ENCODE measurements around the gene MTAP.

DNA sequence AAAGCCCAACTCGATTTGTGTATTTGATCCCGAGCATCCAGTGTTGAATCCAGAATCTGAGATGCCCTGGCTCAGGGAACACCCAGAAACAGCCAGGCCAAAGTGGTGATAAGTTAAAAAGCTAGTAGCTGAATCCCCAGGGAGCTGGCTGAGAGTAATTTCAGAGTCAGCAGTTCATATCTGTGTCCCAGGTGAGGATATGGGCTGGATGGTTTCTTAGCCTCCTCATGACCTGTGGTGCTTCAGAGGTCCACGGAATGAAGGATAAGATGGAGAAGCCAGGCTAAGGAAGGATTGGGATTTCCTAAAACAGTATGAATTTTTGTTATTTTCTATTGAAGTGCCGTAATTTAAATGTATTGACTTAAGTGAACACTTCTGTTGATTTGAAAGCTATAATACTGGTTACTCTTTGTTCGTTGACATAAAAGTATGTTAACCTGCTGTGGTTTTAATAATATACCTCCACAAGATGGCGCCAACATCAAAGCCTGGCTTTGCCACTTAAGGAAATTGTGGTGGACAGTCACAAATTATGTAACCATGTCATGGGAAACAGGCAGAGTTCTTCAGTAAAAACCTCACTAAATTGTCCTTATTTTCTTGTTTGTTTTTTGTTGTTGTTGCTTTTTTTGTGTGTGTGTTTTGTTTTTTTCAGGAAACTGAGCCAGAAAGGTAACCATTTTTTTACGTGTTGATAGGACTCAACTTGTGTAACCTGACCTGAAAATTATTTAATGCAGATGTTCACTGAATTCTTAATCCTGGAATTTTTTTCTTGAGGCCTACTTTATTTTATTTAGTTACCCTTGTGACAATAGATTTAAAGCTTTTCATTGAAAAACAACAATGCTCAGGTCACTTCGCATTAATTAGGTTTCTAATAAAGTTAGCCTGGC is 11.4 kb downstream of the MTAP start:
- TF ChIP-seq POLR2AphosphoS5 (IDR thresholded peaks at IDR 0.05; ENCODE audit: low read depth, low read length), result no peak
- TF ChIP-seq, protein P1, sequence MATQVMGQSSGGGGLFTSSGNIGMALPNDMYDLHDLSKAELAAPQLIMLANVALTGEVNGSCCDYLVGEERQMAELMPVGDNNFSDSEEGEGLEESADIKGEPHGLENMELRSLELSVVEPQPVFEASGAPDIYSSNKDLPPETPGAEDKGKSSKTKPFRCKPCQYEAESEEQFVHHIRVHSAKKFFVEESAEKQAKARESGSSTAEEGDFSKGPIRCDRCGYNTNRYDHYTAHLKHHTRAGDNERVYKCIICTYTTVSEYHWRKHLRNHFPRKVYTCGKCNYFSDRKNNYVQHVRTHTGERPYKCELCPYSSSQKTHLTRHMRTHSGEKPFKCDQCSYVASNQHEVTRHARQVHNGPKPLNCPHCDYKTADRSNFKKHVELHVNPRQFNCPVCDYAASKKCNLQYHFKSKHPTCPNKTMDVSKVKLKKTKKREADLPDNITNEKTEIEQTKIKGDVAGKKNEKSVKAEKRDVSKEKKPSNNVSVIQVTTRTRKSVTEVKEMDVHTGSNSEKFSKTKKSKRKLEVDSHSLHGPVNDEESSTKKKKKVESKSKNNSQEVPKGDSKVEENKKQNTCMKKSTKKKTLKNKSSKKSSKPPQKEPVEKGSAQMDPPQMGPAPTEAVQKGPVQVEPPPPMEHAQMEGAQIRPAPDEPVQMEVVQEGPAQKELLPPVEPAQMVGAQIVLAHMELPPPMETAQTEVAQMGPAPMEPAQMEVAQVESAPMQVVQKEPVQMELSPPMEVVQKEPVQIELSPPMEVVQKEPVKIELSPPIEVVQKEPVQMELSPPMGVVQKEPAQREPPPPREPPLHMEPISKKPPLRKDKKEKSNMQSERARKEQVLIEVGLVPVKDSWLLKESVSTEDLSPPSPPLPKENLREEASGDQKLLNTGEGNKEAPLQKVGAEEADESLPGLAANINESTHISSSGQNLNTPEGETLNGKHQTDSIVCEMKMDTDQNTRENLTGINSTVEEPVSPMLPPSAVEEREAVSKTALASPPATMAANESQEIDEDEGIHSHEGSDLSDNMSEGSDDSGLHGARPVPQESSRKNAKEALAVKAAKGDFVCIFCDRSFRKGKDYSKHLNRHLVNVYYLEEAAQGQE (IDR thresholded peaks at IDR 0.05; ENCODE audit: insufficient read depth in 1 of 2, low read depth in 2 of 2, low read length in 2 of 2), result no peak
- no peak for TF ChIP-seq FOXP2 (optimal IDR thresholded peaks at IDR 0.05; ENCODE audit: borderline replicate concordance, extremely low read depth, extremely low read length, insufficient read depth)
- TF ChIP-seq TAF1 (IDR thresholded peaks at IDR 0.05; ENCODE audit: borderline replicate concordance, insufficient read depth, low read length), result no peak

Measured in PFSK-1 (cell line).